IPS-11a (cell line): ENCODE data around the gene SLC48A1.
A peak's percentile ranks its signal among the peaks of the same experiment; 100 is the strongest.
"Not testable (repeated sequence)": the region's sequence is repeated elsewhere in the genome, so short reads cannot be mapped to it uniquely, and the experiment has no call there.

Experiments
- H3K4me3 ChIP-seq: one replicate; pipeline ENCODE4 v1.5.1; 2013; ENCODE audit warnings: low read depth, low read length, control low read depth

SLC48A1 gene

GRCh38 chr12:47808050-47808449 lies 35.0 kb downstream of the SLC48A1 start:
- no peak overlapping the region for H3K4me3 ChIP-seq

- no peak overlapping the region for H3K4me3 ChIP-seq
Measured at GRCh38 chr12:47808574-47809365, 35.7 kb downstream of the SLC48A1 start.

- not testable (repeated sequence) for H3K4me3 ChIP-seq
Measured at GRCh38 chr12:47809518-47809917, 36.5 kb downstream of the SLC48A1 start.

GRCh38 chr12:47811072-47811396 lies 38.0 kb downstream of the SLC48A1 start:
- no peak overlapping the region for H3K4me3 ChIP-seq

GRCh38 chr12:47811581-47812484 lies 38.8 kb downstream of the SLC48A1 start:
- no peak overlapping the region for H3K4me3 ChIP-seq

- H3K4me3 ChIP-seq: peak overlapping the region; percentile 2
Measured at GRCh38 chr12:47812797-47813510, 39.9 kb downstream of the SLC48A1 start.

- H3K4me3 ChIP-seq: peak overlapping the region; percentile 2
Measured at GRCh38 chr12:47813511-47814196, 40.6 kb downstream of the SLC48A1 start.

- H3K4me3 ChIP-seq: no peak overlapping the region
Measured at GRCh38 chr12:47814539-47815170, 41.6 kb downstream of the SLC48A1 start.

GRCh38 chr12:47815447-47815846 lies 42.4 kb downstream of the SLC48A1 start:
- not testable (repeated sequence) for H3K4me3 ChIP-seq

- H3K4me3 ChIP-seq: no peak overlapping the region
Measured at GRCh38 chr12:47816403-47817271, 43.6 kb downstream of the SLC48A1 start.

- no peak overlapping the region for H3K4me3 ChIP-seq
Measured at GRCh38 chr12:47817272-47818006, 44.4 kb downstream of the SLC48A1 start.

- peak overlapping the region; percentile 9 for H3K4me3 ChIP-seq
Measured at GRCh38 chr12:47818007-47818376, 45.0 kb downstream of the SLC48A1 start.

GRCh38 chr12:47818467-47819137 lies 45.6 kb downstream of the SLC48A1 start:
- peak overlapping the region; percentile 61 for H3K4me3 ChIP-seq

- H3K4me3 ChIP-seq: peak overlapping the region; percentile 61
Measured at GRCh38 chr12:47819138-47819895, 46.3 kb downstream of the SLC48A1 start.

GRCh38 chr12:47819896-47820630 lies 47.0 kb downstream of the SLC48A1 start, which contains the start of gene HDAC7:
TSS of gene HDAC7 (minus strand) at chr12:47819903. CDS start at chr12:47819785, 118 bp downstream.
- H3K4me3 ChIP-seq: peak within 1 kb of the TSS; percentile 61

- peak overlapping the region; percentile 55 for H3K4me3 ChIP-seq
Measured at GRCh38 chr12:47820631-47821345, 47.8 kb downstream of the SLC48A1 start.
